DMS79 treated with DMSO at 0.1 percent for 48 hours (cell line): Measurements from ENCODE around the gene TENM4.

Source experiments
- DNase-seq: peaks from one replicate; lab custom pipeline; 2025; lab: John Stamatoyannopoulos, UW

The TENM4 gene

DNA sequence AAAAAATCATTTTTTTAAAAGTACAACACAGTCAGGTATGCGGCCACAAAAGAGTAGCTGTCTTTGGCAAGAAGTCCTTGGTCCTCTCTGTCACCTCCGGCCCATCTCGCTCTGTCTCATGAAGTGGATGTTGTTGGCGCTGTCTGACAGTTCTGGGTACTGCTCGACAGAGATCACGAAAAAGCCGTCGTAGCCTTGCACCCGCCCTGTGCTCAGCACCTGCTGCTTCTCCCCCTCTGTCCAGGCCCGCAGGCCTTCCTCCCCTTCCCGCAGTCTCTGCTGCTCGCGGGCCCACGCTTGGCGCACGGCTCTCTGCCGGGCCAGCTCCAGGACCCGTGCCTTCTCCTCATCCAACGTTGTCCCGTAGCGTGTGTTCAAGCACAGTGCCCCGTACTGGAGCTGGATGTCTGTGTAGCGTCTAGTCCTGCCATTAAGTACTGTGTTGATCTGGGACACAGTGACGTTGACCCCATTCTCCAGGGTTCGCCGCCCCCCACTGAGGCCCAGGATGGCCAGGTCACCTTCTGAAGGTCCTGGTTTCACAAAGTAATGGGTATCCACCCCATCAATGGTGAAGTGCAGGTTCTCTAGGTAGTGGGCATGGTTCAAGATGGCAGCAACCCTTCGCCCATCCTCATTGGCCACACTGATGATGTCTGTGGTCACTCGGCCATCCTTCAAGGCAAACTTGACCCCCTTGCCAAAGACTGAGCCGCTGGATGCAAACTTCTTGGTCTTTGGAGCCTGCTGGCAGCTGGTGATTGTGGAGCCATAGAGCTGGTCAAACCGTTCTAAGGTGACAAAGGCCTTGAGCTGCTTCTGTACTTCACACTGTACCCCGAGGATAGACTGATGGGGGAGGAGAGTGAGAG lies 782.6 kb downstream of the TENM4 start:
- DNase-seq = no peak

DNA sequence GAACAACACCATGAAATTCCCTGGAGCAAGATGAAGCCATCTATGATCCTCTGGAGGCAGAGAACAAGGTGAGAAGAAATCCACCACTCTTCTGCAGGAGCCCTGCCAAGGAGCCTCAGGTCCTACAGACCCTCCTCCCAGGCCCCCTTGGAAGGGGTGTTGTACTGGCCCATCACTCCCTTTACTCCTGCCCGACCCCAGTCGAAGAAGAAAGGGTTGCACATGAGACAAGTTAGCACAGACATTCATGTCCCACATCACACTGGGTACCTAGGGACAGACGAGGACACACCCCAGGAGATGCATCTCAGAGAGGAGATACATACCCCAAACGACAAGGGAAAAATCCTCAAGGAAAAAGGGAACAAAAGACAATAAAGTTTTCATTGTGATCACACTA lies 783.4 kb downstream of the TENM4 start:
- DNase-seq = no peak

DNA sequence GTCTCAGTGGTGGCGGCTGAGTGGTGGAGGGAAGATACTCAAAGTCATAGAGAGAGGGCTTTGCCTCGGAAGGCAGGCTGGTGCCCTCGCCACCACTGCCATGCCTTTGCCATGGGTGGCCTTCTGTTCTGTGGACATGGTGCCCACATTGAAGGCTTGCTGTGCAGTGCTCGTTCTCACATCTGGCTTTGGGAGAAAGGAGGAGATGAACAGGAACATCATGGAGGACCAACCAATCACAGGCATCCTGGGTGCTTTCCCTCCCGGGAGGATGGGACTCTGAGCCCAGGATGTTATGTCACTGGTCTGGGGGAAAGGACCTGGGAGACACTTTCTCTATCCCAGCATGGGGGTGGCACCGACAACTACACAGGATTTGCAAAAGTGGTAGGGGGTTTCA lies 783.8 kb downstream of the TENM4 start:
- no peak for DNase-seq

DNA sequence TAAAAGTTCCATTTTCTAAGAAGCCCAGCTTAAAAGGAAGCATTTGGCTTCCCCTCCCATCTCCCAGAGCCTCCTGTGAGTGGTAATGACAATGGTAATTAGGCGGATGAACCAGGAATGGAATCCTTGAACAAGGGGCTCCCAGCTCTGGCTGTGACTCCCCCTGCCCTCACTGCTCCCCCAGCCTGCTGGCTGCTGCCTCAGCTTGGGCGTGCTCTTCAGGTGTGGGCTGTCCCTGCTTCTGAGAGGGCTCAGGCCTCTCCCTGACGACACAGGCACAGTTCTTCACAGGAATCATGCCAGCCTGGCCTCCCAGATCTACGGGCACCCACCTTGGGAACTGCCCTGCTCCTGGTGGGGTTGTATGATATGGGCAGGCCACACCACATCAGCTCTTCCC lies 784.5 kb downstream of the TENM4 start:
- DNase-seq = no peak

DNA sequence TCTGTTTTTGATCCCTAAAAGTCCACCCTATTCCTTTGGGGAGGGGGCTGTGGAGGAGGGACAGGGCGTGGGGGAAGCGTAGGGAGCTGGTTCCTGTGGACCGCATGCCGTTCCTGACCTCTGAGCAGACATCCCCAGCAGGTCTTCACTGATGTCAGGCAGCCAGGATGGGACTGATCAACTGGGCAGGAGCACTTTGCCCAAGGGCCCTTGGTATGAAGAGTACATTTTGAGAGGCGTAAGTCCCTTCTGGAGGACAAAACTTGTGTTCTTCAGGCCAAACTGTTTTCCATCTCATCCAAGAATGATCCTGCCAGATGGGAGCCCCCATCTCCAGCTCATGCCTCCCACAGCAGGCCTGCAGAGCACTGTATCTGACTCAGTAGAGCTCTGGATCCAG lies 785.3 kb downstream of the TENM4 start:
- DNase-seq = no peak

DNA sequence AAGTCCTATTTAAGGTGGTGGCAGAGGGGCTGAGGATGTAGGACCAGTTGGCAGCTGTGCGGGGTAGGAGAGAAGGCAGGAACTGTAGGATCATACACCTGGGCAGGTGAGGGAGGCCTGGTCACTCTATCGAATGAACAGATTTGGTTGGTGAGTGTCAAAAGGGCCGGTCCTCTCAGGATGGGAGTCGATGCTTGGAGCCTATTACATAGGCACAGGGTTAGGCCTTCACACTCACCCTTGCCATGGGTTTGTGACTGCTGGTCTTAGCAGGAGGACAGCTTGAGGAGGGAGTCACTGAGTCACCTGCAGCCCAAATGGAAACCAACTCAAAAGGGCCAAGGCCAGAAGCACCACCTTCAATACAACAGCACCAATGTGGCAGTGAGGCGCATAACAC lies 786.0 kb downstream of the TENM4 start:
- DNase-seq = no peak

DNA sequence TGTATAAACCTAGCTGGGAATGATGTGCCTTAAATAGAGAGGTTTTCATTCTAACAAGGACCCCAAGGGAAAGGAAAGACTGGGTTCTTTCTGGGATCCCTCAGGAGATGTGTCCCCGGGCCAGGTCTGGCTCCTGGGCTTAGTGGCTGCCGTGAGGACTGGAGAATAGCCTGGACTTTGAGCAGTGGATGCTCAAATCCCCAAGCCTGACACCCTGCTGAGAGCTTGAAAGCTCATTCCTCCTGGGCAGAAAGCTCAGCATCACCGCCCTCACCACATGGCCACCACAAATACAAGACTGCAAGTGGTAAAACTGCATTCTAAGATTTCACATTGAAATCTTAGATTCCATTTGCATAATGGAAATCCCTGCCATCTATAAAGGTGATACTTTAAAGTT lies 786.8 kb downstream of the TENM4 start:
- no peak for DNase-seq

DNA sequence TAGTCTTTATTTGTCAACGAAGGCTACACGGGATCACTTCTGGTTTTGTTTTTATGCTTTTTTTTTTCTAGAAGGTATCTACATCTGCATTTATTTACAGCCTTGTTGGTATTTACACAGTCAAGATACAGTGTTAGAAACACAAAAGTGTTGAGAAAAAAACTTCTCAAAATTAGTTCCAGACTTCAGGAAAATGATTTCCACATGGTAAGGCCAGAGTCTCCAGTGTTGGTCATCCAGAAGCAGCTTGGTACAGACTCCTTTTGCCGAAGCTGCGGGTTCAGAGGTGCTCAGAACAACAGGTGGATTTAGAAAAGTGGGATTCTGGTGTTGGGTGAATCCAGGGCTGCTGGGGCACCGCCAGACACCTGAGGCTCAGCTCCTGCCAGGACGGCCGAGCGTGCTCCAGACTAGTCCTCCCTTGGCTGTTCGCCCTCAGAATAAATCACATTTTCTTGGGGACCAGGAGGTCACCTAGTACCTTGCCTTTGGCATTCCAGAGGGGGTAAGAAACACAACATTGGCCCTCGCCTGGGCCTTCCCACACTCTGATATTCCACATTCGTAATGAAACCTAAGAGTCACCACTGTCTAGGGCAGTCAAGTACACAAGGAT lies 787.4 kb downstream of the TENM4 start:
- no peak for DNase-seq

DNA sequence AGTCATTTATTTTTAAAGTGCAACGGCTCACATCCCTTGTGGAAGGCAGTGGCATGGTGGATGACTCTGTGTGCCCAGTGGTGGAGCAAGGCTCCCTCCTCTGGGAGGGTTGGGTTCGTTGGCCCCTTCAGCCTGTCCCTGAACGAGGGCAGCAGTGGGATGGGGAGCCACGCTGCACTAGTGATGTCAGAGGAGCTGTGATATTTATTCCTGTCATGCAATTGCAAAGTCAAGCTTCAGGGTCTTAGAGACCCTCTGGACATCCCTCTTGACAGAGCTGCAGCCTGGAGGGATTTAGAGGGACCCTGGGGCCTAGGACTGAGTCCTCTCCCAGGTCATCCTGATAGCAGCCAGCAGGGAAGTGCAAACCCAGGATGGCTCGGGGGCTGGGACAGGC lies 788.0 kb downstream of the TENM4 start:
- DNase-seq = no peak

DNA sequence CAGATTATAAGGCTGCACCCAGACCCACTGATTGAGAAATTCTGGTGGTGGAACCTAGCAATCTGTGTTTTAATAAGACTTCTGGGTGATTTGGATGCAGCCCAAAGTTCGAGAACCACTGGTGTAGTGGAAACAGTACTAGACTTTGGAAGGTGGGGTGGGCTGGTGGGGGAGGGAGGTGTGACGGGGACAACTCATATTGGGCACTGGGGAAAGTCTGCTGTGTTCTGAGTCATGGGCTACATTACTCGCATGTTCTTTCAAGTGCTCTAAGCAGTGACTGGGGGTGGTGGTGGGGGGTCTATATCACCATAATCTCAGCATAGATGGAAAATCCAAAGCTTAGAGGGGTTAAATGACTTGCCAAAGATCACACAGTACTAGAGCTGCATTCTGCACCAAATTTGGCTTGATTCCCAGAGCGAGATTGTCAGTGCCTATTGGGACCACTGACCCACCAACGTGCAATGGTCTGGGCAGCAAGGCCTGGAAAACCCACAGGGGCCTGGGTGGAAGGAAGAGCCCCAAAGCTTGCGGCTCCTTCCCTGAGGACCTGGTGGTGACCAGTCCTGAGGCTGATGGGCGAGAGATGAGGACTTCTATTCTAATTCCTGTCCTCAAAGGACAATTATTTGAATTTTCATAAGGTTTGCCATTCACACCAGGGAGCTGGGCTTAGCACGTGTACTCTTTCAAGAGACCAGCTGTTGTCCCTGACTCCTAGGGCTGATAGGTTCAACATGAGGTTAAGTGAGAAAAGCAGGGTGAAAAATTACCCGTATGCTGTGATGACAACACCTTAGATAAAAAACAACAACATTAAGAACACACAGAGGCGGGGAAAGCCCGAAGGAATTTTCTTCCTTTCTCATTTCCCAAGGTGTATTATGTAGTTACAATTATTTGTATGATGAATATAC lies 788.6 kb downstream of the TENM4 start:
- no peak for DNase-seq

DNA sequence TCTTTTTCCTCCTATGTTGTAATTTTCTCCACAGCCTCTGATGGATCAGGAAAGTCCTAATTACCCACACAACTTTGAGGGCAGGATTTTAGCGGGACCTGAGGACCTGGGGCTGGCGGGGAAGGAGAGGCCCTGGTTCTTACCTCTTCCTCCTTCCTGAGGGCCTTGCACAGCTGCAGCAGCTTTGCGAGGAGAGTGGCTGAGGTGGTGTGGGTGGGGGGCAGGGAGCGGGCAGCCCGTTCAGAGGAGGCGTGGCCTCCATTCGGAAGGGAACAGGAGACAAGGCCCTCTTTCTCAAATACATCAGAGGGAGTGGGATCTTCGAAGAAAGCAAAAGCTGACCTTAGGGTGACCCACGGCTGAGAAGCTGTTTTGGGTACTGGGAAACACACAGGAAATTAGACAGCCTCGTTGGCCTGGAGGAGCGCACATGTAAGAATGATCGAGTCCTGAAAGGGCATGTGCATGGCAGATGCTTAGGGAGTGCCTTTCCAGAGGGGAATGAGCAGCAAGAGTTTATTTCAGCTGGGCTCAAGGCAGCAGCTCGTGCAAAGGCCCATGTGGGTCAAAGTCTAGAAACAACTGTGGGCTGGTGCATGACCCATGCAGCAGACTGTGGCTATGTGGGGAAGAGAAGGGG lies 789.6 kb downstream of the TENM4 start:
- DNase-seq = no peak

DNA sequence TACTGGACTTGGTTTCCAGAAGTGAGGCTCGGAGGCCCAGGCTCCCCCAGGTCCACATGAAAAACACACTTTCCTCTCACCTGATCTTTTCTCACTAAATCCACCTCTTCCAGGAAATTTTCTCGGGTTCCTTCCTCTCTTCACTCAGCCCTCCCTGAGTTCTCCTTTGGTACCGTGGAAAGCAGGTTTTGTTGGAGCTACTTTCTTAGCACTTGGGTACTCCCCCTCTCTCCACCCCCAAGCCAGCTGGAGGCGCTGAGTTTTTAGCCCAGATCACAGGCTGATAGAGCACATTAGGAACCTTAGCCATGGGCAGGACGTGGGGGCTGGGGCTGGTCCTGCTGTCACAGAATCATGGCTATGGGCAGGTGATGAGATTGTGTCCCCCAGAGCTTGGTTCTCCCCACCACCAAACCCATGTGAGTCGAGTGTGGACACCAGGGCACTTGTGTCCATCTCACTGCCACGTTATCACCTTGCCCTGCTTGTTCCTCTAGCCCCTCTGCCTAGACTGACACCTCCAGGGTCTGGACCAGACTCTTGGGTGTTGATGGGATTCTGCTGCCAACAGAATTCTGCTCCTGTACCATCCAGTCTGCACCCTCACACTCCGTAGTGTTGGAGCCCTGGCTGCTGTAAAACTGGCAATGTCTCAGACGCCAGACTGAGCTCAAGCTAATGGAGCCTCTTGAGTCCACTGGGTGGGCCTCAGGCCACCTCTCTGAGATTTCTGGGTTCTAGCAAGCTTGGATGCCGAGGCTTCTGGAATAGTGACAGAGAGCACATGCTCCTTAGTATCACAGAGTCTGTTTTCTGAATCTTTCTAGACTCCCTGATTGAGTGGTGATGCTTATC lies 791.2 kb downstream of the TENM4 start:
- DNase-seq = no peak

DNA sequence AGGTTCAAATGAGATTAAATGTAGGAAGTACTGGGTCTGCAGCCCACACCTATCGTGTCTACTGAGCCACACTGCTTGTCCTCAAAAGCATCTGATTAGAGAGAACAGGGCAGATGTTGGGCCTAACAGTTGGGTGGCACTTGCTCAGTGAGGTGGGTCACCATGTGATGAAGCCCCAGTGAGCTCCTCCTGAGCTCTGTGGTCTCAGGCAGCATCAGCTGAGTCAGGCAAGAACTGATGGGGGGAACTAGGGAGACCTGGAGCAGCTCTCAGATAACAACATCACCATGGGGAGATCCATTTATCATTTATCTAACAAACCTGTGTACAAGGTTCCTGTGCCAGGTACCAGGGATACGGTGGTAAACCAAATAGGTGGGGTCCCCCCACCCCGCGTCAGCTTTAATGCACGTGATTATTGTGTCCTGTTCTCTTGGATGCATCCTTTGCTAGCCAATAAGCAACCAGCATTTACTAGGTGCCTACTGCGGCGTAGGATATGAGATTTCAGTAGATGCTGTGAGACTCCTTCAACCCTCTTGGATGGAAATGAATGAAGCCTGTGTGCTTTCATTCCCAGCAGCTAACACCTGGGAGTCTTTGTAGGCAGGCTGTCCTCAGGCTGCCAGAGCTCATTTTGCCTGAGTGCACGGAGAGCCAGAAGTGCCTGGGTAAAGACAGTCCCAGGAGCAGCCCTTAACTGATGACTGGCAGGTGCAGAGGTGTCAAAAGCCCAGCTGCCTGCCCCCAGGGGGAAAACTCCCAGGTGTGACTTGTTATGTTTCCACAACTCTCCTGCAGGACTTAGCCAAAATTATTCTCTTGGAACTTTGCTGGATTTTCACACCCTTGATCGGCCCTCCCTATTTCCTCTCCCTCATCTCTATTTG lies 792.6 kb downstream of the TENM4 start:
- peak; percentile 28 for DNase-seq

DNA sequence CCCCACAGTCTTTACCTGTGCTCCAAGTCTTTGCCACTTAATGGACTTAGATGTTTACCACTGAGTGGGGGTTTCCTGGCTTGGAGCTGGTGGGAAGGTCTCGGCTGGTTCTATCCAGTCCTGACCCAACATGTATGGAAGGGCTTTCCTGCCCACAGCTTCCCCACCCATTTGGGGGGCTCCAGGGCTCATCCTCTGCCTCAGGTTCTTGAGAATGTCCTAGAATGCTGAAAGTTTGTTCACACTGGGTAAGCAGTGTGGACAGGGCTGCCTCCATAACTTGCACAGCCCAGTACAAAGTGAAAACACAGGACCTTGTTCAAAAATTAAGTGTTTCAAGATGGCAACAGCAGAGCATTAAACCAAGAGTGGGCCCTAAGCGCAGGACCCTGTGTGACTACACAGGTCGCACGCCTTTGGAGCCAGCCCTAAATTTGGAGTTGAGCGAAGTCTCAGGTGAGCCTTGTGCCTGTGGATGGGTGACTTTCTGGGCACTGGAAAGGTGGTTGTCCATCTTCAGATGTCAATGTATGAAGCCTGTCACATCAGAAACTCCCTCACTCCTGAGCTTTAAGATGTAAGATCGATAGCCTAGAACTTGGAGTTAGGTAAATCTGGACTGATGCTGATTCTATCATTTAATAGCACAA lies 793.4 kb downstream of the TENM4 start:
- DNase-seq = no peak

DNA sequence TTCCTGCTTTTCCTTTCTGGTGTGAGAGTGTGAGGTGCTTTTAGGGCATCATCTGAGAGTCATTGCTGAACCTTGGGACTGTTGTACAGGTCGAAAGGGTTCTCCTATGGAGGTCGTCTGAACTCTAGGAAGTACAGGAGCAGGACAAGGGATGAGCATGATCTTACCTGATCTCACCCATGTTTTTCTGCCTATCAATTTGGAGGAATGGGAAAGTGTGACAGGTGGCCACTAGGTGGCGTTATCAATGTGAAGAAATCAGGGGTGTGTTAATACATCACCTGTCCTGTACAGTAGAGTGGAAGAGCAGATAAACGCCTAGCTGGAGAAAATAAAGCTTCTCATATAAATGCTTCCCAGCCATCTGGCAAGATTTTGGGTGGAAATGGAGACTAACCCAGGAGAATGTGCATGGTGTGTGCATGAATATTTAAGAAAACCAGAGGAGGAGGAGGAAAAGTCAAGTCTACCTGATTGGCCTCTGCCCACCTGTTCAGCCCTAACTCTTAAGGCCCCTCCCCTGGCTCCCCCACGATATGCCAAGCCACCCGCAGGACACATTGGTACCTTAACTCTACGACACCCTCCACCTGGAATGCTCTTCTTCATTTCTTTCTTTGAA lies 794.2 kb downstream of the TENM4 start:
- DNase-seq = peak; percentile 83

DNA sequence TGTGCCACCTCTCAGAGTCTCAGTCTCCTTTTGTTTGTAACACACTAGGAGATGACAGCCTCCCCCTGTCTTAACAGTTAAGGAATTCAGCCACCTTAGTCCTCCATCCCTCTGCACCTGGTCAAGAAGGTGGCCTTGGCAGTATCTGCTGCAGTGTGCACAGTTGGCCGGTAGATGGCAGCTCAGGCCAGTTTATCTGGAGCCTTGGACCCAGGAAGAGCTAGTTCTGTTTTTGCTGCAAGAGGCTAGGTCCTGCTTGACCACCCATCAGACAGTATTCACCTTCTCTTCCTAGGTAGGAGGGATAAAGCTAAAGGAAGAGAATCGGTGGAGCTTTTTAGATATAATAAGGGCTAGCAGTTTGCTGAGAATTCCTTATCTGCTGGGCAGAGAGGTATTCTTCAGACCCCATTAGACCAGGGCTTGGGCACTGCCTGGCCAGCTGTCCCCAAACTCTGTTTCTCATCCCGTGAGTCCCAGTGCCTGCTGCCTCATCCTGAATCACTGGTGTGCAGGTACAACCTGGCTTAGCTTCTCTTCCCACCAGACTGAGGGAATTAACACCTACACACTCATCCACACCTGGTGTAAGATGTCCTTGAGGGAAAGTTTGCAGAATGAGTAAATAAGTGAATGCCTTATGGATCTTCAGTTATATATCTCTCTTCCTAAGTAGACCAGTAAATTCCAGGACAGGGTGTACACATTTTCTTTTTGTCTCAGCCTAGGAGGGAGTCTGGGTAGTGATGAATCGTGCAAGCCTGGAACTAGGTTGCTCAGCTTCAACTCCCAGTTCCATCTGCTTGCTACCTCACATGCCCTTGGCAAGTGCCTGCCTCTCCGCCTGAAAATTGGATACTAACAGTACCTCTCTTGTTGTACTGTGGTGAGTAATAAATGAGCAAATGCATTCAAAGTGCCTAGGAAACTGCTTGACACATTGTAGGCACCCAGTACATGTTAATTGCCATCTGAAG lies 795.3 kb downstream of the TENM4 start:
- DNase-seq = peak; percentile 65

DNA sequence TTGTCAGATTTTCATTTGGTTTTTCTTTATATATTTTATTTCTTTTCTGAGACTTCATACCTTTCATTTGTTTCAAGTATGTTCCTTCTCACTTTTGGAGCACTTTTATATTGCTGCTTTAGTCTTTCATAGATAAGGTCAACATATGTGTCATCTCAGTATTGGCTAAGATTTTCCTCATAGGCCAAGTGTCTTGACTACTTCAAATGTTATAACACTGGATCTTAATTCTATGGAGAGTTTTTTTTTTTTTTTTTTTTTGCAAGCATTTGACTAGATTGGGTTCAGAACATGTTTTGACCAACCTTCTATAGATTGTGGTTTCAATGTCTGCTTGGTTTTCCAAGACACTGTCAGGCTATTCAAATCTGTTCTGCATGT lies 797.2 kb downstream of the TENM4 start:
- no peak for DNase-seq
